CD1c-positive myeloid dendritic cell (primary cell): ENCODE data around the gene DYDC1.
"Not testable (repeated sequence)": the region's sequence is repeated elsewhere in the genome, so short reads cannot be mapped to it uniquely, and the experiment has no call there.

Experiments
- DNase-seq: peaks from one replicate; pipeline ENCODE4 v3.0.0-alpha.2; 2016; ENCODE audit errors: extremely low spot score

Gene DYDC1

DNA sequence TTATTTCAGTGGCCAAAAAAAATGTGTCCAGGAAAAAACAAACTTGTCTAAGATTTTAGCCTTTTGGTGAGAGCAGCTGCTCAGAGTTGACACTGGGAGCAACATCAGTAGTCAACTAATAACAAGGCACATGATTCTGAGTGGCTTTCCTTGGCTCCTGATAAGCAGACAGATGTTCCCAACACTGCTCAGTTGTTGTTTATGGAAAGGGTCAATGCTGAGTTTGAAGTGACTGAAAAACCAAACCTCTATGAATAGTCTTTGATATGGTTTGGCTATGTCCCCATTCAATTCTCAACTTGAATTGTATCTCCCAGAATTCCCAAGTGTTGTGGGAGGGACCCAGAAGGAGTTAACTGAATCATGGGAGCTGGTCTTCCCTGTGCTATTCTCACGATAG is 12.3 kb downstream of the DYDC1 start:
- DNase-seq: no peak

DNA sequence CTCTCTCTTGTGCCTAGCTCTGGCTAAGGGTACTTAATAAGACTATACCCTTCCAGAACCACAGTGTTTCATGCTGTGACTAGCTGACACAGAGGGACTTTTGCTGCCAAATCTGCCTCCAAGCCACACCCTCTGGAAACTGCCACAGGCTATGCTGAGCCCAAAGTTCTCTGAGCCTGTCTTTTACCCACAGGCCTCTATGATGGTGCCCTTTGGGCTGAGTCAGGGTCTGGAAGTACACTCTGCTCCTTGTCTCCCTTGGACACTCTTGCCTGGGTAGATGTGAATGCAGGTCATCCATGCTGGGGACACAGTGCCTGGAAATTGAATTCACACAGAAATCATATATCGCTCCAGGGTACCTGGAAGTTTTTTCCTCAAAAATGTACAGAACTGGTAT is 22.6 kb downstream of the DYDC1 start:
- DNase-seq: no peak

DNA sequence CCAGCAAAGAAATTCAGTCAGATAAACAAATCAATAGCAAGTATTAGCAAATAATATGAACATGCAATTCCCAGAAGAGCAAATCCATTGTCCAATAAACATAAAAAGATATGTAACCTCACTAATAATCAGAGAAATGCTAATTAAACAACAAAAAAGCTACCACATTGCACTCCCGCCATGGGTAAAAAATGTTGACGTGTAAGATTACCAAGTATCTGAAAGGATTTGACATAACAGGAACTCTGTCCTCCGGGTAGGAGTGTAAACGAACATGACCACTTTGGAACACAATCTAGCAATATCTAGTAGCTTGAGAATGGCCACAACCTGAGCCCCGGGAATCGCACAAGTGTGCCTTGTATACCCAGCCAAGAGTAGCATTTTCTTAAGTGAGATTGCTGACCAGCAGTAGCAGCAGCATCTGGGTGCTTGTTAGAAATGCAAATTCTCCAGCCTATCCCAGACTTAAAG is 31.6 kb downstream of the DYDC1 start:
- no peak for DNase-seq

DNA sequence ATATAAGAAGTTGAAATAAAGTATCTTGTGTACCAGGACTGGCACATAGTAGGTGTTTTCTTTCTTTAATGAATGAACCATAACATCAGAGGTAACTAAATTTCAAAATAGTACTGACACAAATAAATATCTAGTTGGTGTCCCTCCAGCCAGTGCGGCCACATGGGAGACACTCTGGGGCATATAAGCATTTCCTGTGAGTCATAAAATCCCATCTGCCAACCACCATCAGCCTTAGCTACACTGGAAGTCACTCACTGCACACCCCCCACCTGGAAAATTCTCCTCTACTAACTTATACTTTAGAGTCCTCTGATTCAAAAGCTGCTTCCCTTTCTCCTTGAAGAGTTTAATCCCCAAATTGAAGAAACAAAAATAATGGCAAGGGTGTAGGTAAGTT is 32.5 kb downstream of the DYDC1 start:
- no peak for DNase-seq

DNA sequence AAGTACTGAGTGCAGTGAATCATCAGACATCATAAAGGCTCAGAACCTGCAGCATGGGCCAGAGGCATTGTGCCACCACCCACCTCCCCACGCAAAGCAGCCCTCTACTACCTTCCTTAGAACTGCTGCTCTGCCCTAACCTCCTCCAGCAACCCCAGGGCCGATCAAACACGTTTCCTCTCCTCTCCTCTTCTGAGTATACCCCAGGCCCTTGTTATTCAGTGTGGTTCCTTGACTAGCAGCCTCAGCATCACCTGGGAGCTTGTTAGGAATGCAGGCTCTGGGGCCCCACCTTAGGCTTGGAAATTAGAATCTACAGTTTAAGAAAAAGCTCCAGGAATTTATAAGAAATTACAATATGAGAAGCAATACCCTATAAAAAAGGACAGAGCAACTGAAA is 33.2 kb downstream of the DYDC1 start:
- no peak for DNase-seq

DNA sequence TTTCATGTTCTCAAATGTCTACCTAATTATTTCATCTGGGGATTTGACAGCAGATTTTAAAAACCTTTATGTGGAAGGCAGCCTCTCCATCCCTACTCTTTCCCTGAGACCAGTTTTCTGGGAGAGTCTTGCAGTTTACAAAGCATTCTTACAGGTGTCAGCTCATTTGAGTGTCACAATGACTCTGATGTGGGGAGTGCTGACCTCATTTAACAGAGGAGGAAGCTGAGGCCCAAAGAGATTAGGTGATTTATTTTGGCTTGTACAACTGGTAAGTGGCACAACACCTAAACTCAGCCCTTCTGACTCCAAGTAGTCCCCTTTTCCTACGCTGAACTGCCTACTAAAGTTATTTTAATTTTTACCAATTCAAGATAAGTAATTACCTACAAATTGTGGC is 33.8 kb downstream of the DYDC1 start:
- DNase-seq: no peak

DNA sequence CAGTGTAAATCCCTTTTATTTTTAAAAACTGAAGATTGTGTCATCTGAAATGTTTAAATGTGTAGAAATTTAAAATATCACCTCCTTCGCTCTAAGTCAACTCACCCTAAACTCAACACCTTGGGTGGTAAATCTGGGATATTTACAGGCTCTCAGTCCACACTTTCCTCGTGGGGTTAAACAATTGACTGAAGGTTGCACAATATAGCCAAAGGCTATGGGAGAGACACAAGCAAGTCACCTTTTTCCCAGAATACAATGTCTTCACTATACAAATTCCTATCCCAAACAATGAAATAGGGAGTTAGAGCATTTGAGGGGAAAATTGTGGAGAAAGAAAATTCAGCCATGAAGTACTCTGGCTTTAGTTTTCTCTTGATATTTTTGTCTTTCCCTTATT is 34.4 kb downstream of the DYDC1 start:
- DNase-seq: no peak

DNA sequence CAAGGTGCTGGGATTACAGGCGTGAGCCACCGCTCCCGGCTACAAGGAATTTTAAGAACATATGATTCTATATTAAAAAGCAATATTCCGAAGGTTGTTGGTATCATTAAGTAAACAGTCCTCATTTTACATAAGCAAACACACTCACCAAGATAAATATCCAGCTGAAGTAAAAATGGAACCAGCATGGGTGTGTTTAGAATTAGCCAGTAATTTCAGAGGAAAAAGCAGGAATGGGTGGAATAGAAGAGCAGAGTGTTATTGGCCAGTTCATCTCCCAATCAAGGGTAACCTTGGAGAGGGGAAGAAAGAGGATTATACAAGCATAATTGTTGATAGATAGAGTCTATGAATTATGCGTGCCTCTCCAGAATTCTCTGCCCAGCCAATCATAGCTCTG is 35.4 kb downstream of the DYDC1 start:
- no peak for DNase-seq

DNA sequence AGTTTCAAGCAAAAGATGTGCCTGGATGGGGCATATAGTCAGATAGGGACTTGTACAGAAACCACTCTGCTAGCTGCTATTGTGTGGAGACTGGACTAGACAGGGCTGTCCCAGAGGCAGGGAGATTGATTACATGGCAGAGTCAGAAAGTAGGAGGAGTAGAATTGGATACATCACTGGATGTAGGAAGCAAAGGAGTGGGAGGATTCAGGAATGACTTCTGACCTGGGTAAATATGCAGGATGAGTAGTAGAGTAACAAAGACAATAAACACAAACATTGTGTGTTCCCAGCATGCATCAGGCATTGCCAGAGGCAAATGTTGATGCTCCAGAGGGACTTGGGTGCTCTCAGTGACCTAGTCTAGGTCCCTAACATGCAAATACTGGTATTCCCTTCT is 36.2 kb downstream of the DYDC1 start:
- no peak for DNase-seq

DNA sequence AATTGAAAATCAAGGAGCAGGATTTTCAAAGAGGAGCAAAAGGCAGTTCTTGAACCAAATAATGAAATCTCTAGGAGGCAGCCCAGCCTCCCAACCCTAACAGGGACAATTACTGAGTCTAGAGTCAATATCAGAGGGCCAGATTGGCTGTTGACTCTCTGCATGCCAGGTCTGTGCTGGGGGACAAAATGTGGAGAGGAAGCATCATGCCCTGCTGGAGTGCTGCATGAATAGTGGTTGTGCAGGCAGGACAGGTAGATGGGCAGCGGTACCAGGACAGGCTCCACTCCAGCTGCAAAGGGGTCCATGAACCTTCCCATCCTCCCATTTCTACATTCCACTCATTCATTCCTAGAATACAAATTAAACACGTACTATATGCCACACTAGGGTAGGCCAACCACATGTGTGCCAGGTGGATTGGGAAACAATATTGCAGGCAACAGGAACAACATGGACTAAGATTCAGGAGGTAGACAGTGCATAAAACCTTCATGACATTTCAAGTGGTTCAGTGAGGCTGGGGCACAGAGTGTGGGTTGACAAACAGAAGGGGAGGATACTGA is 36.7 kb downstream of the DYDC1 start:
- no peak for DNase-seq

DNA sequence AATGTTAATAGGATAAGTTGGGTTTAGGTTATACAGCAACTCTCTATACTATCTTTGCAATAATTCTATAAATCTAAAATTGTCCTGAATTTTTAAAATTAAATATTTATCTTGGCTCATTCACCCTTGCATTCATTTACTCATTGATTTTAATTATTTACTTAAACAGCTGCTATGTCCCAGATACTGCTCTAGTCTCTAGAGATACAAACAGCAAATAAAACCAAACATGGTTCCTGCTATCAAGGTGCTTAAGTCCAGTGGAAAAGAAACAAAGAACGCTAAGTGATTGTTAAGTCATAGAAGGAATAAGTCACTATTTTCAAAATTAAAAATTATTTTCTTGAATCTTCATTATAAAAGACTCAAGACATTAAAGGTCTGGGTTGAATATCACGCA is 37.2 kb downstream of the DYDC1 start:
- no peak for DNase-seq

DNA sequence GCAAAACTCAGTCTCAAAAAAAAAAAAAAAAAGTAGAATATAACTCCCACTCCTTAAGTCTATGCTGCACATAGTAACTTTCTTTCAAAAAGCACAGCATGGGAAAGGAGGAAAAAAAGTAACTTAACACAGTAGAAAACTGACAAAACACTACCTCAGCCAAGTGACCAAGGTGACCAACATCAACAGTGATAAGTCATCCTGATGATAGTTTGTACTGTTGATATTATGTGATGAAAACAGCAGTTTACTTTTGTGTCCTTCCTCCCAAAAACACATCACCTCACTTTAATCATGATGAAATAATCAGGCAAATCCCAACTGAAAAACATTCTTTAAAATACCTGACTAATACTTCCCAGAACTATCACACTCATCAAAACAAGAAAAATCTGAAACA is 37.8 kb downstream of the DYDC1 start:
- no peak for DNase-seq

DNA sequence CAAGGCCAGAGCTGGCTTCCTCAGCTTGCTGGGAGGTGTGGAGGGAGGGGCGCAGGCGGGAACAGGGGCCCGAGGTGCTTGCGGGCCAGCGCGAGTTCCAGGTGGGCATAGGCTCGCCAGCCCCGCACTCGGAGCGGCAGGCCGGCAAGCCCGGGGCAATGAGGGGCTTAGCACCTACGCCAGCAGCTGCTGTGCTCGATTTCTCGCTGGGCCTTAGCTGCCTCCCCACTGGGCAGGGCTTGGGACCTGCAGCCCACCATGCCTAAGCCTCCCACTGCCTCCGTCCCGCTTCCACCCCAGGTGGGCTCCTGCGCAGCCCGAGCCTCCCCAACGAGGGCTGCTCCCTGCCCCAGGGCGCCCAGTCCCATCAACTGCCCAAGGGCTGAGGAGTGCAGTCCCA is 41.2 kb downstream of the DYDC1 start:
- DNase-seq: no peak

DNA sequence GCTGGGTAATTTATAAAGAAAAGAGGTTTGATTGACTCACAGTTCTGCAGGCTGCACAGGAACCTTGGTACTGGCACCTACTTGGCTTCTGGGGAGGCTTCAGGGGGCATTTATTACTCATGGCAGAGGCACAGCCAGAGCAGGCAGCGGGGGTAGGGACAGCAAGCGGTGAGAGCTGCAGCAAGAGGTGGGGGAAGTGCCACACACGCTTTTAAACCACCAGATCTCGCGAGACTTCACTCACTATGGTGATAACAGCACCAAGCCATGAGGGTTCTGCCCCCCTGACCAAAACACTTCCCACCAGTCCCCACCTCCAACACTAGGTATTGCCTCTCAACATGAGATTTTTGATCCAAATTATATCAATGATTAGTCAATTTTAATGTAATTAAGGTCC is 43.0 kb downstream of the DYDC1 start:
- no peak for DNase-seq

DNA sequence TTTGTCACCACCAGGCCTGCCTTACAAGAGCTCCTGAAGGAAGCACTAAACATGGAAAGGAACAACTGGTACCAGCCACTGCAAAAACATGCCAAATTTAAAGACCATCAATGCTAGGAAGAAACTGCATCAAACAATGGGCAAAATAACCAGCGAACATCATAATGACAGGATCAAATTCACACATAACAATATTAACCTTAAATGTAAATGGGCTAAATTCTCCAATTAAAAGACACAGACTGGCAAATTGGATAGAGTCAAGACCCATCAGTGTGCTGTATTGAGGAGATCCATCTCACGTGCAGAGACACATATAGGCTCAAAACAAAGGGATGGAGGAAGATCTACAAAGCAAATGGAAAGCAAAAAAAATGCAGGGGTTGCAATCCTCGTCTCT is 50.6 kb downstream of the DYDC1 start:
- not testable (repeated sequence) for DNase-seq

DNA sequence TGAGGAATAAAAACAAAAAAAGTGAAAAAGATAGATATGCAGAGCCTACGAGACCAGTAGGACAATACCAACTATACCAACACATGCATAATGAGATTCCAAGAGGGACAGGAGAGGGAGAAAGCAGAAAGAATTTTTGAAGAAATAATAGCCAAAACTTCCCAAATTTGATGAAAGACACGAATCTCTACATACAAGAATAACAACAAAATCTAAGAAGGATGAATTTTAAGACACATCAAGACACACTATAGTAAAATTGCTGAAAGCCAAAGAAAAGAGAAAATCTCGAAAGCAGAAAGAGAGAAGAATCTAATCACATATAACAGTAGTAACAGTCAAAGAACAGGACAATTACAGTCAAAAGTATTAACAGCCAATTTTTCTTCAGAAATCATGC is 59.6 kb downstream of the DYDC1 start:
- no peak for DNase-seq

DNA sequence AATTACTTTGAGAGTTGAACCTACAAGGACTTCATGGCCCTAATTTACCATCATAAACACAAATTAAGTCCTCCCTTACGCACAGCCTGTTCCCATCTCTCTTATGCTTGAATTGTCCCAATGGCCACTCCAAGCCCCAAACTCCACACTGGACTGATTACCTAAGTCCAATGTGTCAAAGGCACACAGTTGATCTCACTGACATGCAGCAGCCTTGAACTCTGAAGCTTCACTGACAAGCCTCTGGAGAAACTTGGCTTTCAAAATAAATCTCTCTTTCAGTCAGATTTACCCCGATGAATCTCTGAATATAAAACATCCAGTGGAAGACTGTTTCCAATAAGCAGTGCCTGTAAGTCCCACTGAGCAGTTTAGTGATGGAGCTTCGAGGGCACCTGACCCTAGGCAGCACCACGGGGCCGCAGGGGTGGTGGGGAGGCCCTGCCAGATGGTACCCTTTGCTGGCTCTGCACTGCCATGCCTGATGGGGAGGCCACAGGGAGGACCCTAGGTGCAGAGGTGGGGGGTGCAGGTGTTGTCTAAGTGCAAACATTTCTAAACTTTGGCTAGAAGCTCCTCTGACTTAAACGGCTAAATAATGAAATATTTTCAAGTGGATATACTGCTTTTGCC is 63.8 kb downstream of the DYDC1 start:
- DNase-seq: no peak

DNA sequence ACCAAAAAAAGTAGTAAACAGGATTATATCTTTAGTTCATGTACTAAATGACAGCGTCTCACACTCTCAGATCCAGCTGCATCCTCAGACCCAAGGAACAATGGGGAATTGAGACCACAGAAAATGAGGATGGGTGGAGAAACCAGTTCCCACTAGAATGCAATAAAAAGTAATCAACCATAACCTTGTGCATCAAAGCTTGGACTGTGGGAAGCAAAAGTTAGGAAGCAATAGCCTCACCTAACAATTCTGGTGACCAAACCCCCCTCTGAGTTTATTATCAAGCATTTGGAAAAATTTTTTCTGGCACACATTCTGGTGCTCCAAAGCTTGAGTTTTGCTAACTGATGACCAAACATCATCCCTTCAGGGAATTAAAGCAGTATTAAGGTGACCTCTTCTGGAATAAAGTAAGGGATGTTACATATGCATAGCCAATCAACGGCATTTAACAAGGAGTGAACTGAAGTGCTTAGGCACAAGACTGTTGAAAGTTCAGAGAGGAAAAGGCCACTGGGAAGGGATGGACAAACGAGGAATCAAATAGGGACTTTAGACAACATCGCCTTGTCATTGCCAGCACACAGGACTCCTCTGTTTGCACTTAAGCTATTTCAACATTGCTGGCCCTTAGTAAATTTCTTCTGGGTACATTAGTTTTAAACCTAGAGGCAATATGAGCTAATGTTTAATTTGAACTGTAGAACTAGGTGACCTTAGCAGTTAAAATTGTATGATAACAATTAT is 65.9 kb downstream of the DYDC1 start:
- DNase-seq: no peak

DNA sequence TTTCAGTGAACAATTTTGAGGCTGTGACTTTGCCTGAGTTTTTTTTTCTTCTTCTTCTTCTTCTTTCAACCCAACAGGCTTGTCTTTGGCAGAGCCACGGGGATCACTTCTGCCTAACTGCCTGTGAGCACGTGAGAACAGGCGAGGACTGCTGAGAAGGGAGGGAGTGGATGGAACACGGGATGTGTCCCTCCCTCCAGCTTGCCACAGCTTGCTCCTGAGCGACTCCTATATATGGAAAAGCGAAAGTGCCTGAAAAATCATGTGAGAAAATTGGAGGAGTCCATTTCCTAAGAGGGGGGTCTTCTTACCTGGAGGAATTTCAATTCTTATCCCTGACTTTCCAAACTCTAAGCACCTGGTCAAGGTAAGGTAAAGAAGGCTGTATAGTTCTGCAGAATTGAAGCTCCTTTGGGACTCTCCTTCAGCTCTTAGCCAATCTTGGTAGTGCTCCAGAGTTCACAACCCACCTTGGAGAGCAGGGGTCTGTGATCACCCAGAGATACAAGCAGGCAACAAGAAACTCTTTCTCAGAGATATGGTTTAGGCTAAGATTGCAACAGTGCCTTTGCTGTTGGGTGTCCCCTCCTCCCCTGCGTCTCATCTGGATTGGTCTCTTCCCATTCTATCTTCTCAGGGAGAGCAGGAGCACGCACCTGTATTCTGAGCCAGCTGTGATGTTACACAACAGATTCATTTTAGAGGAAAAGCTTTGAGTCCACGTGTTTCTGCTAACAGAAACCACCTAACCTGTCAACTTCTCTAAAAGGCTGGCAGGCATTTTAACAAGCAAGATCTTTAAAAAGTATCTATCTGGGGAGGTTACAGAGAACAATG is 66.9 kb downstream of the DYDC1 start, which contains the start of gene MAT1A:
Gene MAT1A (minus strand): TSS at position 208 of the 837 bp plus-strand sequence. CDS start 235 bp downstream, outside the sequence.
- no peak for DNase-seq

DNA sequence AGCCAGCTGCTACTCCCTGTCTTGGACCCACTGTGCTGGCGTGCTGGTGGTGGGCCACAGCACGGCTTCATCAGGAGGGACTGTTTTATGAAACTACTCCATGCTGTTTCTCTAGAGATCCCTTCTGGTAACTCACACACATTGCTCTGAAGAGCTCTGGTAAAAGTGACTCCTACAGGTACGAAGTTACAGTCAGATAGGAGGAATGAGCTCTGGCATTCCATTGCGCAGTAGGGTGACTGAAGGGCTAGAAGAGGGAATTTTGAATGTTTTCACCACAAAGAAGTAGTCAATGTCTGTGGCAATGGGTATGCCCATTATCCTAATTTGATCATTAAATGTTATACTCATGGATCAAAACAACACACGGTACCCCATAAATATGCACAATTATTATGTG is 67.7 kb downstream of the DYDC1 start:
- no peak for DNase-seq
